K562 (cell line): ENCODE results near the gene CERCAM. TPM values are rescaled to one million over a fixed set of nuclear protein-coding genes. Genes with fewer than 3 reads are reported as not detected.

Experiments used
- BCOR ChIP-seq: fragments of 450-650 bp; IDR thresholded peaks from 2 replicates; pipeline ENCODE4 v1.6.1; 2016
- DDX20 ChIP-seq: fragments of 450-650 bp; IDR thresholded peaks from 2 replicates; pipeline ENCODE4 v1.6.1; 2016; ENCODE audit warnings: missing genetic modification characterization, low read depth, mild to moderate bottlenecking, missing compliant biosample characterization, moderate library complexity
- FOXJ2 ChIP-seq: fragments of 200-800 bp; sonication (Bioruptor generic); IDR thresholded peaks from 2 replicates; pipeline ENCODE4 v1.6.1; 2016; ENCODE audit warnings: missing genetic modification characterization, missing compliant biosample characterization
- FOXM1 ChIP-seq, 2 experiments: fragments of 450-650 bp in 1 of 2; sonication (generic) in 1 of 2; formaldehyde crosslinking in 1 of 2; IDR thresholded peaks; 2 replicates each; pipeline versions ENCODE4 v1.6.1 to v1.9.0; 2017 to 2022; ENCODE audit warnings: low read depth in 2 of 2, mild to moderate bottlenecking in 2 of 2, missing genetic modification reagents in 1 of 2, moderate library complexity in 1 of 2
- GTF2E2 ChIP-seq: fragments of 200-800 bp; sonication (Bioruptor generic); IDR thresholded peaks from 2 replicates; pipeline ENCODE4 v1.6.1; 2016; ENCODE audit warnings: missing genetic modification characterization, missing compliant biosample characterization
- HEY1 ChIP-seq: fragments of 250-450 bp; sonication (Bioruptor Pico); IDR thresholded peaks from 2 replicates; pipeline ENCODE4 v1.5.0; 2020; ENCODE audit warnings: mild to moderate bottlenecking, moderate library complexity, borderline replicate concordance
- HOXB6 ChIP-seq: fragments of 250-450 bp; sonication (Bioruptor Pico); IDR thresholded peaks from 2 replicates; pipeline ENCODE4 v1.5.1; 2022; ENCODE audit warnings: mild to moderate bottlenecking, borderline replicate concordance
- KAT8 ChIP-seq: fragments of 450-650 bp; IDR thresholded peaks from 2 replicates; pipeline ENCODE4 v1.6.1; 2016; ENCODE audit warnings: low read depth, mild to moderate bottlenecking
- MEF2D ChIP-seq: conservative IDR thresholded peaks from 2 replicates; pipeline ENCODE4 v1.6.1; 2016; ENCODE audit warnings: low read depth, missing genetic modification characterization, missing compliant biosample characterization
- PPARD ChIP-seq: fragments of 250-450 bp; sonication (Bioruptor Pico); IDR thresholded peaks from 2 replicates; pipeline ENCODE4 v1.8.0; 2022; ENCODE audit warnings: inconsistent platforms, mild to moderate bottlenecking, moderate library complexity
- RBFOX2 ChIP-seq: fragments of 200-400 bp; formaldehyde crosslinking; IDR thresholded peaks from 2 replicates; pipeline ENCODE4 v1.6.1; 2017; ENCODE audit warnings: low read depth, mild to moderate bottlenecking, low read length, moderate library complexity
- RNF219 ChIP-seq: fragments of 250-450 bp; sonication (Bioruptor Pico); IDR thresholded peaks from 2 replicates; pipeline ENCODE4 v1.5.0; 2022; ENCODE audit warnings: mild to moderate bottlenecking
- SFPQ ChIP-seq: fragments of 200-400 bp; formaldehyde crosslinking; IDR thresholded peaks from 2 replicates; pipeline ENCODE4 v1.6.1; 2017; ENCODE audit warnings: mild to moderate bottlenecking, low read depth, low read length, moderate library complexity
- SIN3B ChIP-seq: fragments of 450-650 bp; IDR thresholded peaks from 2 replicates; pipeline ENCODE4 v1.6.1; 2017; ENCODE audit warnings: low read depth, mild to moderate bottlenecking, moderate library complexity
- SMARCA5 ChIP-seq: fragments of 450-650 bp; IDR thresholded peaks from 2 replicates; pipeline ENCODE4 v1.6.1; 2016
- SPI1 ChIP-seq: IDR thresholded peaks from 2 replicates; pipeline ENCODE4 v1.6.1; 2011; ENCODE audit warnings: low read depth, low read length, control low read depth, borderline replicate concordance
- SRF ChIP-seq, 2 experiments: fragments of 250-450, 450-650 bp in 1 of 2; sonication (Bioruptor Pico) in 1 of 2; sonication (generic) in 1 of 2; formaldehyde crosslinking; IDR thresholded peaks; 2 replicates each; pipeline versions ENCODE4 v1.5.0 to v1.5.1; 2020 to 2022; ENCODE audit warnings: mild to moderate bottlenecking in 1 of 2, missing genetic modification reagents in 1 of 2
- TBP ChIP-seq: optimal IDR thresholded peaks from 2 replicates; pipeline ENCODE3; 2011; ENCODE audit warnings: low read depth, low read length, improper control_type of control experiment
- TSC22D4 ChIP-seq: fragments of 450-650 bp; IDR thresholded peaks from 2 replicates; pipeline ENCODE4 v1.6.1; 2016; ENCODE audit warnings: missing genetic modification characterization, missing biosample characterization, control low read depth
- ZKSCAN8 ChIP-seq: fragments of 200-800 bp; sonication (Bioruptor generic); IDR thresholded peaks from 2 replicates; pipeline ENCODE4 v1.6.1; 2016; ENCODE audit warnings: missing genetic modification characterization, missing compliant biosample characterization
- ZNF146 ChIP-seq: IDR thresholded peaks from one replicate; pipeline ENCODE4 v1.6.1; 2018; ENCODE audit warnings: missing compliant biosample characterization; ENCODE audit not compliant: unreplicated experiment
- ZNF165 ChIP-seq: fragments of 250-450 bp; sonication (Bioruptor Pico); IDR thresholded peaks from 2 replicates; pipeline ENCODE4 v1.4.0; 2020; ENCODE audit warnings: borderline replicate concordance
- ZNF174 ChIP-seq: fragments of 250-450 bp; sonication (Bioruptor Pico); IDR thresholded peaks from 2 replicates; pipeline ENCODE4 v1.4.0; 2020; ENCODE audit warnings: mild to moderate bottlenecking
- ZNF184 ChIP-seq: sonication (generic); formaldehyde crosslinking; IDR thresholded peaks from 2 replicates; pipeline ENCODE4 v1.5.0; 2020; ENCODE audit warnings: missing genetic modification reagents
- ZNF717 ChIP-seq: fragments of 250-450 bp; sonication (Bioruptor Pico); IDR thresholded peaks from 2 replicates; pipeline ENCODE4 v1.5.0; 2021
- polyA plus RNA-seq, 8 experiments: library from polyadenylated mRNA; depleted of rRNA in 4 of 8; stranded (reverse) in 5 of 8; unstranded in 3 of 8; fragments of >200 nt; fragmentation: Nextera tagmentation in 2 of 8; fragmentation: Illumina TruSeq in 1 of 8; extraction: Ambion mirVana in 2 of 8; extraction: Trizol in 1 of 8; gene quantifications; 2 replicates each; pipeline versions ENCODE4 v1.2.1 to v1.2.3, GENCODE V29; 2011 to 2014; ENCODE audit warnings: inconsistent platforms in 1 of 8, missing spikeins in 1 of 8
- total RNA-seq, 7 experiments: library from RNA; depleted of rRNA in 6 of 7; stranded (reverse); fragments of >200 nt in 6 of 7; fragmentation: Illumina TruSeq in 2 of 7; extraction: Trizol in 2 of 7; gene quantifications; 2 replicates each; pipeline versions ENCODE4 v1.2.1 to v1.2.3, GENCODE V29; 2011 to 2021; ENCODE audit warnings: low replicate concordance in 1 of 7
- TF ChIP-seq, protein P1 (sequence below): sonication (generic); formaldehyde crosslinking; IDR thresholded peaks from 2 replicates; pipeline ENCODE4 v1.5.0; 2020; ENCODE audit warnings: missing genetic modification reagents

The CERCAM gene
- total and polyA plus RNA-seq, 9 of the 15 experiments (the other 6 are each of a cell fraction or from before 2014, with no cell fraction given) = 0.75 to 24.0 (median 18.0) TPM

DNA sequence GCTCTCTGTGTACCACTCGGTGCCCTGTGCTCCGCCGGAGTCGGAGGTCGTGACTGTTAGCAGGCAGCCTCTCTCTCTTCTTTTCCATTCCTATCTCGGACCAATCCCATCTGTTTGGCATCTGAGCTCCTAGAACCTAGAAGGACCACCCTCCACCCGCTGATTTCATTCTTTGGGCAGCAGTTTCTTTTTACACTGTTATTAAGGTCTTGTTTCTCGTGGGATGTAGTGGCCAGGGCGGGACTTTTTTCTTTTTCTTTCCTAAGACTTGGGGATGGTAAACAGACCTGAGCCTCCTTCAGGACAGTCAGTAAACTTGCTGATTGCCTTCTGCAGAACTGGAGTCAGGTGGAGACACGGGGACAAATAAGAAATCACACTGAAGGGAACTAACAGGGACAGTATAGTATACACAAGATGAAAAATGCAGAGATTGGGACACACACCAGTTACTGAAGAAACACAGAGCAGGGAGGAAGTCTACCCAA is 49.0 kb upstream of the CERCAM start (continued):
- TF ChIP-seq PPARD = no peak
- no peak for TF ChIP-seq KAT8
- TF ChIP-seq FOXM1 (IDR thresholded peaks at IDR 0.05; ENCODE audit: low read depth) = no peak
- no peak for TF ChIP-seq FOXM1 (CRISPR knock-in tag; IDR thresholded peaks at IDR 0.05; ENCODE audit: low read depth)
- TF ChIP-seq GTF2E2 (tag) = 0 out of 2 replicates have a peak, but pooled peaks have one; percentile 5
- no peak for TF ChIP-seq ZNF174 (CRISPR knock-in tag)
- TF ChIP-seq TSC22D4 (tag) = no peak
- no peak for TF ChIP-seq SPI1
- TF ChIP-seq SIN3B = no peak
- no peak for TF ChIP-seq ZNF165 (CRISPR knock-in tag)
- no peak for TF ChIP-seq ZNF717 (CRISPR knock-in tag)
- TF ChIP-seq SRF (CRISPR knock-in tag; IDR thresholded peaks at IDR 0.05) = no peak
- no peak for TF ChIP-seq DDX20 (tag)
- no peak for TF ChIP-seq SFPQ
- TF ChIP-seq HOXB6 = no peak
- no peak for TF ChIP-seq ZNF146 (CRISPR knock-in tag)
- no peak for TF ChIP-seq MEF2D (tag)
- TF ChIP-seq TBP = no peak
- no peak for TF ChIP-seq BCOR
- no peak for TF ChIP-seq SMARCA5
- no peak for TF ChIP-seq ZNF184 (CRISPR knock-in tag)
- TF ChIP-seq FOXJ2 (tag) = no peak
- TF ChIP-seq, protein P1, sequence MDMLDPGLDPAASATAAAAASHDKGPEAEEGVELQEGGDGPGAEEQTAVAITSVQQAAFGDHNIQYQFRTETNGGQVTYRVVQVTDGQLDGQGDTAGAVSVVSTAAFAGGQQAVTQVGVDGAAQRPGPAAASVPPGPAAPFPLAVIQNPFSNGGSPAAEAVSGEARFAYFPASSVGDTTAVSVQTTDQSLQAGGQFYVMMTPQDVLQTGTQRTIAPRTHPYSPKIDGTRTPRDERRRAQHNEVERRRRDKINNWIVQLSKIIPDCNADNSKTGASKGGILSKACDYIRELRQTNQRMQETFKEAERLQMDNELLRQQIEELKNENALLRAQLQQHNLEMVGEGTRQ (CRISPR knock-in tag) = no peak
- TF ChIP-seq HEY1 (CRISPR knock-in tag) = no peak
- no peak for TF ChIP-seq RNF219
- TF ChIP-seq RBFOX2 = no peak
- no peak for TF ChIP-seq ZKSCAN8 (CRISPR knock-in tag)
